Omental fat pad (tissue), 4 donors: ENCODE measurements around the gene ENO4. TPM values are rescaled to one million over a fixed set of nuclear protein-coding genes. Genes with fewer than 3 reads are reported as not detected.

Experiments used
- ATAC-seq: fragments of 150-250 bp; one replicate; pipeline ENCODE4 v1.9.1; 2016; ENCODE audit warnings: mild to moderate bottlenecking, moderate library complexity; ENCODE audit not compliant: low FRiP score
- DNase-seq: peaks from one replicate; pipeline ENCODE4 v3.0.0-alpha.2; 2019; ENCODE audit warnings: low spot score
- total RNA-seq, 4 donors: library from RNA; depleted of rRNA; stranded (reverse); fragments of >200 nt; gene quantifications; one replicate each; pipeline ENCODE4 v1.1.0, GENCODE V29; 2016
- TF ChIP-seq, protein P1 (sequence below), 3 donors: fragments of 450-650 bp; IDR thresholded peaks; one replicate each; pipeline ENCODE4 v1.5.1; 2016 to 2017; ENCODE audit warnings: antibody characterized with exemption in 3 of 3, mild to moderate bottlenecking in 3 of 3, moderate library complexity in 2 of 3

The ENO4 gene
- total RNA-seq, 4 donors from 2014 or later: 0.46 to 4.3 TPM; not detected in 2

- ATAC-seq (no peak), DNase-seq (no peak)
- TF ChIP-seq, protein P1, sequence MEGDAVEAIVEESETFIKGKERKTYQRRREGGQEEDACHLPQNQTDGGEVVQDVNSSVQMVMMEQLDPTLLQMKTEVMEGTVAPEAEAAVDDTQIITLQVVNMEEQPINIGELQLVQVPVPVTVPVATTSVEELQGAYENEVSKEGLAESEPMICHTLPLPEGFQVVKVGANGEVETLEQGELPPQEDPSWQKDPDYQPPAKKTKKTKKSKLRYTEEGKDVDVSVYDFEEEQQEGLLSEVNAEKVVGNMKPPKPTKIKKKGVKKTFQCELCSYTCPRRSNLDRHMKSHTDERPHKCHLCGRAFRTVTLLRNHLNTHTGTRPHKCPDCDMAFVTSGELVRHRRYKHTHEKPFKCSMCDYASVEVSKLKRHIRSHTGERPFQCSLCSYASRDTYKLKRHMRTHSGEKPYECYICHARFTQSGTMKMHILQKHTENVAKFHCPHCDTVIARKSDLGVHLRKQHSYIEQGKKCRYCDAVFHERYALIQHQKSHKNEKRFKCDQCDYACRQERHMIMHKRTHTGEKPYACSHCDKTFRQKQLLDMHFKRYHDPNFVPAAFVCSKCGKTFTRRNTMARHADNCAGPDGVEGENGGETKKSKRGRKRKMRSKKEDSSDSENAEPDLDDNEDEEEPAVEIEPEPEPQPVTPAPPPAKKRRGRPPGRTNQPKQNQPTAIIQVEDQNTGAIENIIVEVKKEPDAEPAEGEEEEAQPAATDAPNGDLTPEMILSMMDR (IDR thresholded peaks at IDR 0.05): no peak
These were observed 12.5 kb downstream of the ENO4 start for GRCh38 chr10:116861796-116862195.

DNA sequence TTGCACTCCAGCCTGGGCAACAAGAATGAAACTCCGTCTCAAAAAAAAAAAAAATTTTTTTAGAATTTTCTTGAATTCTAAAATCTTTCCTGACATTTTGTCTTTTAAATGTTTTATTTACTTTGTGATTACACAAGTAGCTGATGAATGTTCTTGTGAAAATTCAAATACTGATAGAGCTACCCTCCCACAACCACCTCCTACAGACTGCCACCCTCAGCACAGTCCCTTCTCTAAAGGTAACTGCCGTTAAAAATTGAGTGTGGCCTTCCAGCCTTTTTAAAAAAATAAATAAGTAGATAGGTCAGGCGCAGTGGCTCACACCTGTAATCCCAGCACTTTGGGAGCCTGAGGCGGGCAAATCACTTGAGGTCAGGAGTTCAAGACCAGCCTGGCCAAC is 15.1 kb downstream of the ENO4 start:
- DNase-seq: no peak
- TF ChIP-seq, protein P1 (IDR thresholded peaks at IDR 0.05): no peak

GRCh38 chr10:116866066-116866465 is 16.8 kb downstream of the ENO4 start:
- no peak for DNase-seq
- no peak for ATAC-seq
- TF ChIP-seq, protein P1 (IDR thresholded peaks at IDR 0.05): no peak

More for the DNA sequence above, 15.1 kb downstream of the ENO4 start:
- no peak for ATAC-seq

GRCh38 chr10:116866987-116867595 is 17.8 kb downstream of the ENO4 start:
- TF ChIP-seq, protein P1 (IDR thresholded peaks at IDR 0.05): no peak
- no peak for ATAC-seq

DNA sequence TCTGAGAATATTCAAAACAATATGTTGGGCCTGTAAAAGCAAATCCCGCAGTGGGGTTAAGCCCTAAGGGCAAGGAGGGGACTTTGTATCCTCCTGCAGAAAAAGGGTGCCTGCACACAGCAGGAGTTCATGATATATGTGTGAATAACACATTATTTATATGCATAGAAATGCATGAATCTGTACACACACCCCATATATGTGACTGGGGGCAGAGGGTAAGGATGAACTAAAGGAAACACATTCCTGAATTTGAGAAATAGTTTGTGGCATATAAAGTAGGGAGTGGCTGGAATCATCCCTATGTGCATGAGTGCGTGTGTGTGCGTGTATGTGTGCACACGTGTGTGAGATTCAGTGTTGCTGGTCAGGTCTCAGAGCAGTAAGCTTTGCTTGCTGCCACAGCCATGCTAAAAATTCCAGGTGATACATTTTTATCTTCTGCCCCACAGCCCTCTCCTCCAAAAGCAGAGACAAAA is 18.9 kb downstream of the ENO4 start:
- ATAC-seq (no peak), DNase-seq (no peak)
- TF ChIP-seq, protein P1 (IDR thresholded peaks at IDR 0.05): no peak

More at GRCh38 chr10:116866987-116867595, 17.8 kb downstream of the ENO4 start:
- DNase-seq: no peak

DNA sequence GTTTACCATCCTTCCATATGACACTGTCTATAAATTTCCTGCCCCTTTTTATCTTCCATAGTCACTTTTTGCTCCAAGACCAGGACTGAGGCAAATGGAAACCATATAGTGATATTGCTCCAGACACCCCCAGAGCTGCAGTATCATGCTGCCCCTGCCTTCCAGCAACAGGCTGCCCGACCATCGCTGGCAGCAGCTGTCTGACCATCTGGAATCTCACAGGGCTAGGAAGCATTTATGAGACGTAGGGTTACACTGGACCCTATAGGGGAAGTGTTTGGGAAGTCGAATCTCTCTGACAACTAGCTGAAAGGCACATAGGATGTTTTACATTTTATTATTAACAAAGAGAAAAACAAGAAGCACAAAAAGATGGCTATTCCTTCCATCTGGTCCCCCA is 19.4 kb downstream of the ENO4 start:
- TF ChIP-seq, protein P1 (IDR thresholded peaks at IDR 0.05): no peak
- ATAC-seq: no peak
- no peak for DNase-seq

GRCh38 chr10:116870949-116871348 is 21.6 kb downstream of the ENO4 start:
- ATAC-seq (no peak), DNase-seq (no peak)
- TF ChIP-seq, protein P1 (IDR thresholded peaks at IDR 0.05): no peak
